ENCODE data around the gene PRDM5. TPM values are rescaled to one million over a fixed set of nuclear protein-coding genes. Genes with fewer than 3 reads are reported as not detected.

Gene PRDM5
- total and polyA plus RNA-seq, 10 of the 15 experiments (the other 5 are each of a cell fraction or from before 2014, with no cell fraction given), result 0.07 TPM; not detected in 9

- TF ChIP-seq ATF7 (IDR thresholded peaks at IDR 0.05; ENCODE audit: low read depth) (no peak), RB1 (IDR thresholded peaks at IDR 0.05; ENCODE audit: borderline replicate concordance) (no peak), ZNF592 (IDR thresholded peaks at IDR 0.05) (no peak)
Observed at GRCh38 chr4:120918092-120918491, 4.4 kb downstream of the PRDM5 start (continued).

- ChIA-PET POLR2A (no interaction called here), SMC1A (ENCODE audit: uncharacterized antibody, unreplicated experiment) (no interaction called here), RAD21 (ENCODE audit: unreplicated experiment) (no interaction called here), CTCF (no interaction called here)
- H3K4me2 ChIP-seq (ENCODE audit: control insufficient read depth, insufficient read depth), result no peak overlapping the region
- in situ Hi-C loops (cut with MboI), result no loop called here
- no peaks in the 10 kb centered on the region for H3K9me3 ChIP-seq (replicated peaks; ENCODE audit: control insufficient read depth, insufficient read depth, low read length)
- FAIRE-seq, result no peak
- TF ChIP-seq NRF1 (conservative IDR thresholded peaks at IDR 0.05; ENCODE audit: low read depth, low read length) (no peak), FOXM1 (IDR thresholded peaks at IDR 0.05; ENCODE audit: low read depth, low read length) (no peak), CREB1 (IDR thresholded peaks at IDR 0.05; ENCODE audit: low read depth) (no peak), ZZZ3 (IDR thresholded peaks at IDR 0.05; ENCODE audit: control insufficient read depth, insufficient read length, low read depth) (no peak), E4F1 (IDR thresholded peaks at IDR 0.05; ENCODE audit: borderline replicate concordance, partially characterized antibody) (no peak), NFIC (IDR thresholded peaks at IDR 0.05; ENCODE audit: low read depth, low read length) (no peak), ETV6 (conservative IDR thresholded peaks at IDR 0.05 in 1 of 2, IDR thresholded peaks at IDR 0.05 in 1 of 2; ENCODE audit: borderline replicate concordance in 1 of 2, low read depth in 1 of 2) (no peak), MLLT1 (IDR thresholded peaks at IDR 0.05) (no peak), MTA3 (IDR thresholded peaks at IDR 0.05; ENCODE audit: borderline replicate concordance, low read length) (no peak), MYC (IDR thresholded peaks at IDR 0.05; ENCODE audit: insufficient read depth, insufficient read length, insufficient replicate concordance, low read length, severe bottlenecking) (no peak), KLF5 (IDR thresholded peaks at IDR 0.05; ENCODE audit: partially characterized antibody) (no peak), TBL1XR1 (IDR thresholded peaks at IDR 0.05; ENCODE audit: low read depth, low read length) (no peak)
- H3K79me2 ChIP-seq (ENCODE audit: control insufficient read depth, insufficient read depth, low read length), result no peaks in the 10 kb centered on the region
- peaks cover 2 to 7% of the 10 kb centered on the region in 2 experiments; a peak in 3 of 4 replicates for H3K27me3 ChIP-seq (replicated peaks in 1 of 2; ENCODE audit: control insufficient read depth in 2 of 2, insufficient read depth in 2 of 2, low read length in 1 of 2)
- H3K4me1 ChIP-seq (ENCODE audit: control insufficient read depth, insufficient read depth, low read length), result no peaks in the 10 kb centered on the region
- DNase-seq (ENCODE audit: low read depth, low spot score), result no peak
- no TSS peak for BruUV-seq (replicated peaks)
- H2AFZ ChIP-seq (ENCODE audit: control insufficient read depth, low read depth, low read length), result no peak overlapping the region
- no peak overlapping the region for H3K27ac ChIP-seq (ENCODE audit: control insufficient read depth, insufficient read depth)
- no peak for ATAC-seq
- intact Hi-C loops (cut with micrococcal nuclease; ENCODE audit: unreplicated experiment), result no loop called here
- no peaks in the 10 kb centered on the region for H3K36me3 ChIP-seq (ENCODE audit: control insufficient read depth in 2 of 2, insufficient read depth in 2 of 2, low read length in 1 of 2)
- H3K4me3 ChIP-seq, result no peak overlapping the region
- no peaks in the 10 kb centered on the region for H4K20me1 ChIP-seq (ENCODE audit: control insufficient read depth, insufficient read depth)
- 43% methylated on average over 2 of the region's 3 CpGs for WGBS (ENCODE audit: insufficient coverage, insufficient replicate concordance, low lambda C conversion rate, missing lambda C conversion rate)
- H3K9ac ChIP-seq (ENCODE audit: control insufficient read depth, insufficient read depth, low read length), result no peak overlapping the region
Observed at GRCh38 chr4:120916937-120917336, 5.6 kb downstream of the PRDM5 start.
